ENCODE data around the gene GPD1L.

Gene GPD1L

DNA sequence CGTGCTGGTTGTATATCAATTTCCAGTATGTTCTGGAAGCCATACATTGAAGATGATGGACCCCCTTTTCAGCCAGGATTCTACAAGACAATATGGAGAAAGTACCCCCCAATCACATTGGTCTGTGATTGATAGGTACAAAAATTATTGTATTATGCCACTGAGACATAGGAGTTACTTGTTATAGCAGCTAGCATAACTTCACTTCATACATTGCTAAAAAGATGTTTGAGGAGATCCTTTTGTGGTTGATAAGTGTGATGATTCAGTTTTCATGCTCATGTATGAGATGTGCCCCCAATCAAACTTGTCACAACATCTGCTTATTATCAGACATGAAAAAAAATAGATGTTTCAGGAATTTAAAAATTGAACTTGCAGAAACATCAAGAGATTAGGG, 66.0 kb downstream of the GPD1L start:
- in situ Hi-C loops (cut with MboI; ENCODE audit: low pct_unique_long_range_greater_than_20kb, low sequenced_read_pairs, unreplicated experiment), result no loop called here
- DNase-seq (ENCODE audit: low spot score), result no peak
- TF ChIP-seq, protein P1, sequence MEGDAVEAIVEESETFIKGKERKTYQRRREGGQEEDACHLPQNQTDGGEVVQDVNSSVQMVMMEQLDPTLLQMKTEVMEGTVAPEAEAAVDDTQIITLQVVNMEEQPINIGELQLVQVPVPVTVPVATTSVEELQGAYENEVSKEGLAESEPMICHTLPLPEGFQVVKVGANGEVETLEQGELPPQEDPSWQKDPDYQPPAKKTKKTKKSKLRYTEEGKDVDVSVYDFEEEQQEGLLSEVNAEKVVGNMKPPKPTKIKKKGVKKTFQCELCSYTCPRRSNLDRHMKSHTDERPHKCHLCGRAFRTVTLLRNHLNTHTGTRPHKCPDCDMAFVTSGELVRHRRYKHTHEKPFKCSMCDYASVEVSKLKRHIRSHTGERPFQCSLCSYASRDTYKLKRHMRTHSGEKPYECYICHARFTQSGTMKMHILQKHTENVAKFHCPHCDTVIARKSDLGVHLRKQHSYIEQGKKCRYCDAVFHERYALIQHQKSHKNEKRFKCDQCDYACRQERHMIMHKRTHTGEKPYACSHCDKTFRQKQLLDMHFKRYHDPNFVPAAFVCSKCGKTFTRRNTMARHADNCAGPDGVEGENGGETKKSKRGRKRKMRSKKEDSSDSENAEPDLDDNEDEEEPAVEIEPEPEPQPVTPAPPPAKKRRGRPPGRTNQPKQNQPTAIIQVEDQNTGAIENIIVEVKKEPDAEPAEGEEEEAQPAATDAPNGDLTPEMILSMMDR (IDR thresholded peaks at IDR 0.05; ENCODE audit: extremely low read depth, insufficient read depth, missing control alignments), result no peak

DNA sequence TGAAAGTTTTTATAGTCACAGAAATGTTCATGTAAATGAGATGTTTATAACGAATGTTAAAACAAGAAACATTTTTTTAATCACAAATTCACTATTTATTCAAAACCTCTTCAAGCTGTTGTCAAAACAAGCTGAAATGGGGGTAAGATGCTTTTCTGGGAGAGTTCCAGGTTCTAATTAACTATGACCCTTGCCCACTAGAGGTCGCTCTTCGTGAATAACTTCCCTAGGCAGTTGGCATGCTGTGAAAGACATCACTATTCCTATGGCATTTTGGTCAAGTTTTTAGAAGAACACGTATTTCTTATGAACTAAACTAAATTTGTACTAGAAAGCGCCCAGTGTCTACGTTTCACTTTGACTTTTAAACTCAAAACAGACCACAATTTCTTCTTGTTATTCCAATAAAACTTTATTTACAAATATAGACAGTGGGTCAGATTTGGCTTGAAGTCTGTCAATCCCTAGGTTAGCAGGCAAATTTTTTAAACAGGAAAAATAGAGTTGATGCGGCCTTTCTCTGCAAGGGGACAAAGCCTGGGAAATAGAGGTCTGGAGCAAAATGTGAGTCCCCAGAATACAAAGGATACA, 69.3 kb downstream of the GPD1L start:
- in situ Hi-C loops (cut with MboI; ENCODE audit: low pct_unique_long_range_greater_than_20kb, low sequenced_read_pairs, unreplicated experiment), result no loop called here
- TF ChIP-seq, protein P1 (IDR thresholded peaks at IDR 0.05; ENCODE audit: extremely low read depth, insufficient read depth, missing control alignments), result peak; percentile 73
- peak; percentile 64 for DNase-seq (ENCODE audit: low spot score)

DNA sequence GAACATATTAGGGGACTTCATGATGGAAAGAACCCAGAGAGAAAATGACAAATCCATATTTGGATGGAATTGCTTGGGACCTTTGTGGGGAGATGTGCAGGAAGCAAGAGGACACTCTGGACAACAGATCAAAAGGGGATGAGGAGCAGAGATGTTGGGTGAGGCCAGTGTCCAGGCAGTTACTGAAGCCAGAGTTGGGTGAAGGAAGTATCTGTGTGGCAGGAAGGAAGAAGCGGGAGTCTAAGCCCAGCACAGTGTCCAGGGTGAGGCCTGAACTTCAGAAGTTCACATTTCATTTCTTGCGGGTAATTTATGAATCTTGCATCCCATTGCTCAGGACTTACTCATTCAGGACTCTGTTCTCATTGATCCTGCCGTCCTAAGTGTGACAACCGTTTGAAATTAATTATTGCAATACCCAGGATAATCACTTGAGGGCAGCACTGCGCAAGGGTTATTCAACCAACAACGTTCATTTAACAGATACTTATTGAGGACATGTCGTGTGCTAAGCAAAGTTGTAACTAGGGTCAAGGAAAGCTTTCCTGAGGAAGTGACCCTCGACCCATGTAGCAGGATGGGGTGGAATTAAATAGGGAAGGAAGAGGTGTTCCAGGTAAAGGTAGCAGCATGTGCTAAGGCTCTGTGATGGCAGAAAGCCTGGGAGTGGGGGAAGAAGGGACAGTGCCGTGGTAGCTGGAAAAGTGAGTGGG, 70.7 kb downstream of the GPD1L start:
- peak; percentile 46 for DNase-seq (ENCODE audit: low spot score)
- in situ Hi-C loops (cut with MboI; ENCODE audit: low pct_unique_long_range_greater_than_20kb, low sequenced_read_pairs, unreplicated experiment), result no loop called here
- TF ChIP-seq, protein P1 (IDR thresholded peaks at IDR 0.05; ENCODE audit: extremely low read depth, insufficient read depth, missing control alignments), result peak; percentile 75

DNA sequence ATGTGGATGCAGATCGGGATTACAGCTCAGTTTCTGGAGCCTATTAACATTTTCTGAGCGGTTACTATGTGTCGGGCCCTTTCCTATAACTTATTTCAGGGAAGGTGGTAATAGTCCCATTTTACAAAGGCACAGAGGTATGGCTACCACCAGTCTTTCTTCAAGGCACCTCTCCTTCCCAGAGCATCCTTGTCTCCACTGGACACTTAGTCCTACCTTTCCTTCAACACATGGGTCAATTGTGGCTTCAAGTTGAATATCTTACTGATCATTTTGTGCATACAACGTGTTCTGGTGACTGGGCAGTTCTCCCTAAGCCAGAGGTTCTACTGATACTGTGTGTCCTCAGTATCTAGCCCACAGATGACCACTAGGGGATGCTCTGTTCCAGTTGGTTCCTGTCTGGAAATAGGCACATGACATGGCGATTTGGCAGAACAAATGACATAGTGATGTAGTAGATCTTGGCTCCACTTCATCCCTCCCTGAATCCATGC, 71.3 kb downstream of the GPD1L start:
- peak; percentile 55 for DNase-seq (ENCODE audit: low spot score)
- in situ Hi-C loops (cut with MboI; ENCODE audit: low pct_unique_long_range_greater_than_20kb, low sequenced_read_pairs, unreplicated experiment), result no loop called here
- TF ChIP-seq, protein P1 (IDR thresholded peaks at IDR 0.05; ENCODE audit: extremely low read depth, insufficient read depth, missing control alignments), result peak; percentile 70

DNA sequence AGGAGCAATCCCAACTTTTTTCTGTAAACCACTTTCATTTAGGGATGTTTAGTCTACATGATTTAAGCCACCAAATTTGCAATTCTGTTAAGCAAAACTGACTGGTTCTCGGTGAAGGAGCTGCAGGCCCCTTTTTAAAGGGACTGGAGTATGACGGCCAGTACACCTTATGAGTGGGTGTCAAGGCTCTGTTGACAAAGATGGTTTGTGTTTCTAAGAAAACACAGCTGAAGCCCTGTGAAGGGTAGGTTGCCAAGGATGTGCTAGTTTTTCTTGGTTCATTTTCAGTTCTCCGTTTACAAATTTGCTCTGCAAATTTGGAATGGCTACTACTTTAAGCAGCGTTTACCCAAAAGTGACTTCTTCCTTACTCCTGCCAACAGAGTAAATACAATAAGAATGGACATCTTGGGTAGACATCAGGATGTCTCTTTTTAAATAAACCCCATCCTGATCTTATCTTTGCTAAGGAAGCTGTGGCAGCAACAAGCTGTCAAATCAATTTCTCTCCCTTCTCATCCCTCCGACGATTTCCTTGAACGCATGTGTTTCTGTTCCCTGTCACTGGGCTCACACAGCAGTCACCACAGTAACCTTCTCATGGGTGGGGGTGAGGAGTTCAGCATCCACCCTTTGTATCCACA, 73.8 kb downstream of the GPD1L start:
- in situ Hi-C loops (cut with MboI; ENCODE audit: low pct_unique_long_range_greater_than_20kb, low sequenced_read_pairs, unreplicated experiment), result no loop called here
- DNase-seq (ENCODE audit: low spot score), result no peak
- TF ChIP-seq, protein P1 (IDR thresholded peaks at IDR 0.05; ENCODE audit: extremely low read depth, insufficient read depth, missing control alignments), result no peak

DNA sequence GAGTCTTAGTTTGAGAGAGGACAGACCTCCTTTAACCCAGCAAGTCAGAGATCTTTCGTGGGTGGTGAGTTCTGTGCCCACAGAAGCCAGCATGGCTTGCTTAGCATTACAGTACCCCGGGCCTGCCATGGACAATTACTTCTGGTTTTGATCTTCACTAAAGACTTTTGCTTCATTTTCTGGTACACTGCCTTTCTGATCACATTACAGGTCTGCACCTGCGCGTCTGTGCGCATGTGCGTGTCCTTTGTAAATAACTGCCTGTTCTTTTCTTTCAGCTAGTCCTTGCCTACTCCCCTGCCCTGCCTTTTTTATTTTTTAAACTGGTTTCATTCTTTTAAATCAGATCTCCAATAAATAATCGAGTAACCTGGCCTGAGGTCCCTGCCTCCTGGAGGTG, 74.9 kb downstream of the GPD1L start:
- in situ Hi-C loops (cut with MboI; ENCODE audit: low pct_unique_long_range_greater_than_20kb, low sequenced_read_pairs, unreplicated experiment), result no loop called here
- TF ChIP-seq, protein P1 (IDR thresholded peaks at IDR 0.05; ENCODE audit: extremely low read depth, insufficient read depth, missing control alignments), result no peak
- DNase-seq (ENCODE audit: low spot score), result no peak

Data from GM13977 (cell line).